UCSD-AML1 (cell line): Measurements from ENCODE around the gene BTBD16.

Source experiments
- DNase-seq: peaks from one replicate; lab custom pipeline; 2025; ENCODE audit not compliant: unreplicated experiment; lab: John Stamatoyannopoulos, UW

The BTBD16 gene

GRCh38 chr10:122269059-122269687 is 1.9 kb upstream of the BTBD16 start:
- no peak for DNase-seq

GRCh38 chr10:122273966-122274545 is 3.0 kb downstream of the BTBD16 start:
- no peak for DNase-seq

- DNase-seq = no peak
Measured at GRCh38 chr10:122276611-122277208, 5.6 kb downstream of the BTBD16 start.

- no peak for DNase-seq
Measured at GRCh38 chr10:122277526-122278136, 6.5 kb downstream of the BTBD16 start.

GRCh38 chr10:122279725-122280141 is 8.6 kb downstream of the BTBD16 start:
- peak; percentile 44 for DNase-seq

- DNase-seq = no peak
Measured at GRCh38 chr10:122280156-122280555, 9.1 kb downstream of the BTBD16 start.

- no peak for DNase-seq
Measured at GRCh38 chr10:122281018-122281626, 10.0 kb downstream of the BTBD16 start.

- DNase-seq = no peak
Measured at GRCh38 chr10:122281751-122282150, 10.7 kb downstream of the BTBD16 start.

GRCh38 chr10:122282253-122282671 is 11.2 kb downstream of the BTBD16 start:
- DNase-seq = no peak

GRCh38 chr10:122282909-122283308 is 11.8 kb downstream of the BTBD16 start:
- DNase-seq = no peak

GRCh38 chr10:122285506-122286444 is 14.7 kb downstream of the BTBD16 start:
- no peak for DNase-seq

- no peak for DNase-seq
Measured at GRCh38 chr10:122286867-122287266, 15.8 kb downstream of the BTBD16 start.

GRCh38 chr10:122287570-122287969 is 16.5 kb downstream of the BTBD16 start:
- no peak for DNase-seq

GRCh38 chr10:122288262-122288661 is 17.2 kb downstream of the BTBD16 start:
- no peak for DNase-seq

- no peak for DNase-seq
Measured at GRCh38 chr10:122288917-122289316, 17.8 kb downstream of the BTBD16 start.

GRCh38 chr10:122290334-122290733 is 19.2 kb downstream of the BTBD16 start:
- no peak for DNase-seq

- DNase-seq = no peak
Measured at GRCh38 chr10:122290833-122291532, 19.9 kb downstream of the BTBD16 start.

- DNase-seq = no peak
Measured at GRCh38 chr10:122291739-122292138, 20.6 kb downstream of the BTBD16 start.

GRCh38 chr10:122292376-122292775 is 21.3 kb downstream of the BTBD16 start:
- no peak for DNase-seq
